Breast epithelium (tissue), 3 donors: Measurements from ENCODE around the gene ABL1.

Experiments
- POLR2A ChIP-seq: fragments of 450-650 bp; IDR thresholded peaks from one replicate; pipeline ENCODE4 v1.6.1; 2016; ENCODE audit warnings: antibody characterized with exemption, mild to moderate bottlenecking, moderate library complexity
- TF ChIP-seq, protein P1 (sequence below), 3 donors: fragments of 450-650 bp; IDR thresholded peaks; one replicate each; pipeline ENCODE4 v1.5.1; 2016 to 2017; ENCODE audit warnings: antibody characterized with exemption in 3 of 3, mild to moderate bottlenecking in 3 of 3, moderate library complexity in 3 of 3

DNA sequence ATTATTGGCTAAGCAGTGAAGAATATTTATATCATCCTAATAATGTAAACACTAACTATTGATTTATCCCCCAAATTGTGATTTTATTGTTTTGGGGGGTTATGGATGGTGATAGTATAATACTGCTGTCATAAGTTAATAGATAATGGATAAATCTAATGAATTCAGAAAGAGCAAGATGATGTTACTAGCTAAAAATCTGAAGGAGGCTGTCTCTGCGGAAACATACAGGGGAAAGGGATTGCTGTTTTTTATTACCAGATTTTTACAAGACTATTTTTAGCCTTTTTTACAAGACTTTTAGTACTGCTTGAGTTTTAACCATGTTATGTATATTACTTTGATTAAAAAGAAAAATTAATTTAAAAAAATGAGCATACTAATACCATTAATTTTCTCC, 5.3 kb upstream of the ABL1 start:
- TF ChIP-seq, protein P1, sequence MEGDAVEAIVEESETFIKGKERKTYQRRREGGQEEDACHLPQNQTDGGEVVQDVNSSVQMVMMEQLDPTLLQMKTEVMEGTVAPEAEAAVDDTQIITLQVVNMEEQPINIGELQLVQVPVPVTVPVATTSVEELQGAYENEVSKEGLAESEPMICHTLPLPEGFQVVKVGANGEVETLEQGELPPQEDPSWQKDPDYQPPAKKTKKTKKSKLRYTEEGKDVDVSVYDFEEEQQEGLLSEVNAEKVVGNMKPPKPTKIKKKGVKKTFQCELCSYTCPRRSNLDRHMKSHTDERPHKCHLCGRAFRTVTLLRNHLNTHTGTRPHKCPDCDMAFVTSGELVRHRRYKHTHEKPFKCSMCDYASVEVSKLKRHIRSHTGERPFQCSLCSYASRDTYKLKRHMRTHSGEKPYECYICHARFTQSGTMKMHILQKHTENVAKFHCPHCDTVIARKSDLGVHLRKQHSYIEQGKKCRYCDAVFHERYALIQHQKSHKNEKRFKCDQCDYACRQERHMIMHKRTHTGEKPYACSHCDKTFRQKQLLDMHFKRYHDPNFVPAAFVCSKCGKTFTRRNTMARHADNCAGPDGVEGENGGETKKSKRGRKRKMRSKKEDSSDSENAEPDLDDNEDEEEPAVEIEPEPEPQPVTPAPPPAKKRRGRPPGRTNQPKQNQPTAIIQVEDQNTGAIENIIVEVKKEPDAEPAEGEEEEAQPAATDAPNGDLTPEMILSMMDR (IDR thresholded peaks at IDR 0.05): no peak
- TF ChIP-seq POLR2A: no peak
